Ovary (tissue), 1 donor: Measurements from ENCODE around the gene PSTK.

Experiments used
- EP300 ChIP-seq: sonication (generic); formaldehyde crosslinking; IDR thresholded peaks from one replicate; pipeline ENCODE4 v1.6.1; 2017; ENCODE audit warnings: antibody characterized with exemption
- POLR2A ChIP-seq: fragments of 450-650 bp; IDR thresholded peaks from one replicate; pipeline ENCODE4 v1.6.1; 2017; ENCODE audit warnings: antibody characterized with exemption, mild to moderate bottlenecking, moderate library complexity

- TF ChIP-seq POLR2A (no peak), EP300 (no peak)
Observed at GRCh38 chr10:122962405-122962804, 17.8 kb upstream of the PSTK start.
